ENCODE measurements around the gene OR2B2. TPM values are rescaled to one million over a fixed set of nuclear protein-coding genes. Genes with fewer than 3 reads are reported as not detected.

The OR2B2 gene
- total RNA-seq, 1 donor: not detected

DNA sequence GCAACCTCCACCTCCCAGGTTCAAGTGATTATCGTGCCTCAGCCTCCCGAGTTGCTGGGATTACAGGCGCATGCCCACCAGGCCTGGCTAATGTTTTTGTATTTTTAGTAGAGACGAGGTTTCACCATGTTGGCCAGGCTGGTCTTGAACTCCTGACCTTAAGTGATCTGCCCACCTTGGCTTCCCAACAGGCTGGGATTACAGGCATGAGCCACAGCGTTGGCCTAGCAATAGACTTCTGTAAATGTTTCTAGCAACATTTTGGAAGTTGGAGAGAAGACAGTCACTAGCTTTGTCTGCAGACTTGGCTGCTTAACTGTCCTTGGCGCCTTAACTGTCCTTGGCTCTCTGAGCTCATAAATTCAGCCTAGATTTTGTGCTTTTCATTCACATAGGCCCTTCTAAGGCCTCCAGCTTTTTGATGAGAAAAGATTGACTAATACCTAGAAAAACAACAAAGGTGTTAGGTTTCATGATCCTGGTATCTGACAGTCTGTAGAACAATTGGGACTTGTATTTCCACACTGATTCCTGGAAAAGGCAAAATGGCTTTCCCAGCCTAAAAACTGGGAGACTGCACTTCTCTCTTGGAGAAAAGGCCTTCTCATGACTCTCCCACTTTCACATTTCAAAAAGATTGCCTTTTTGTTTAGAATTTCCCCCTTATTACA, 49.7 kb downstream of the OR2B2 start:
- no peak for DNase-seq (ENCODE audit: low read depth)
- no peak overlapping the region for H3K4me3 ChIP-seq (ENCODE audit: low read depth, low read length)

DNA sequence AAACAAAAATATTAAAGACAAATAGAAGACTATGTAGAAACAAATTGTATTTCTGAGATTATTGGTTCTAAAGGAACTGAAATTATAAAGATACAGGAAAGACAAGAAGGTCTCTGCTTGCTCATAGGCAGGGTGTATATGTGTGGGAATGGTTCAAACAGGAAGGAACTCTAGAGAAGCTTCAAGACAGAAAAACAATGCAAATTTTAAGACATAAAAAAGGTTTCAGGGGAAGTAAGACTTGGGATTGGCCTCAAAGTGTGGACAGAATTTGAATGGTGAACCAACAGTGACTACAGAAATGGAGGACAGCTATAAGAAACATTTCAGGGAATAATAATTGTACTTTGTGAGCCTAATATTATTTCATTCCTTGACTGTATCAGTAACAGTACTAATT, 50.3 kb downstream of the OR2B2 start:
- TF ChIP-seq, protein P1, sequence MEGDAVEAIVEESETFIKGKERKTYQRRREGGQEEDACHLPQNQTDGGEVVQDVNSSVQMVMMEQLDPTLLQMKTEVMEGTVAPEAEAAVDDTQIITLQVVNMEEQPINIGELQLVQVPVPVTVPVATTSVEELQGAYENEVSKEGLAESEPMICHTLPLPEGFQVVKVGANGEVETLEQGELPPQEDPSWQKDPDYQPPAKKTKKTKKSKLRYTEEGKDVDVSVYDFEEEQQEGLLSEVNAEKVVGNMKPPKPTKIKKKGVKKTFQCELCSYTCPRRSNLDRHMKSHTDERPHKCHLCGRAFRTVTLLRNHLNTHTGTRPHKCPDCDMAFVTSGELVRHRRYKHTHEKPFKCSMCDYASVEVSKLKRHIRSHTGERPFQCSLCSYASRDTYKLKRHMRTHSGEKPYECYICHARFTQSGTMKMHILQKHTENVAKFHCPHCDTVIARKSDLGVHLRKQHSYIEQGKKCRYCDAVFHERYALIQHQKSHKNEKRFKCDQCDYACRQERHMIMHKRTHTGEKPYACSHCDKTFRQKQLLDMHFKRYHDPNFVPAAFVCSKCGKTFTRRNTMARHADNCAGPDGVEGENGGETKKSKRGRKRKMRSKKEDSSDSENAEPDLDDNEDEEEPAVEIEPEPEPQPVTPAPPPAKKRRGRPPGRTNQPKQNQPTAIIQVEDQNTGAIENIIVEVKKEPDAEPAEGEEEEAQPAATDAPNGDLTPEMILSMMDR (IDR thresholded peaks at IDR 0.05; ENCODE audit: insufficient read depth, low read length): no peak
- no peak for DNase-seq (ENCODE audit: low read depth)
- no peak overlapping the region for H3K4me3 ChIP-seq (ENCODE audit: low read depth, low read length)

More for the DNA sequence above, 49.7 kb downstream of the OR2B2 start:
- TF ChIP-seq, protein P1 (IDR thresholded peaks at IDR 0.05; ENCODE audit: insufficient read depth, low read length): no peak

DNA sequence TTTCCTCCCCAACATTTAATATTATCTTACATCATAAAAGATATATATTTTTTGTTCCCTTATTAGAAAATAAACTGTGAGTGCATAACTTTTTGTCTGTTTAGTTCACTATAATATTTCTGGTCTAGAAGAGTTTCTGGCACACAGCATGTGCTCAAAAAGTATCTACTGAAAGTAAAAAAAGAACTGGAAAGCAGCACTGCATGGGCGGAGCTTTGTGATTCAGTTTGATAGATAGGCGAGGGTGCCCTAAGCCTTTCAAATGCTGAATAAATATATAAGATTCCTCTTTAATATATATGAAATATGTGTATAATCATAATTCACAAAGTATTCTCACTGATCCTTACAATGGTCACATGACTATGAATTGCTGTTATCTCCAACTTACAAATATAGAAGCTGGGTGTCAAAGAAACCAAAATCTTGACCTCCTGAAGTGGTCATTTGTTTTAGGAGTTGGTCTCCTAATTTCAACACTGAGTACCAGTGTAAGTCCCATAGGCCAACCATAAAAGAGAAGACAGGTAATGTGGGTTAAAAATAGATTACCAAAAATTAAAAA, 50.8 kb downstream of the OR2B2 start:
- H3K4me3 ChIP-seq (ENCODE audit: low read depth, low read length): no peak overlapping the region
- TF ChIP-seq, protein P1 (IDR thresholded peaks at IDR 0.05; ENCODE audit: insufficient read depth, low read length): no peak
- DNase-seq (ENCODE audit: low read depth): no peak

Small RNAs within 50 kb of the gene (small RNA-seq; reads per million reads assigned to genes)
- not detected for gene RNU7-26P

Other genes starting within 250 kb of the OR2B2 start
- not detected in 2 replicates for gene OR2B6, start 44.8 kb upstream of the OR2B2 start, total RNA-seq (ENCODE audit: low replicate concordance)
- gene ZNF165, start 168.2 kb upstream of the OR2B2 start, total RNA-seq (ENCODE audit: low replicate concordance): 0.45 and 0.65 TPM in 2 replicates
- 2.9 and 4.2 TPM in 2 replicates for gene ZSCAN16, start 212.2 kb upstream of the OR2B2 start, total RNA-seq (ENCODE audit: low replicate concordance)
- 16.4 and 21.2 TPM in 2 replicates for gene ZKSCAN8, start 229.5 kb upstream of the OR2B2 start, total RNA-seq (ENCODE audit: low replicate concordance)

Data from fibroblast of the aortic adventitia (primary cell).